Parathyroid adenoma (tissue), 2 donors: ENCODE measurements around the gene SHC2.
A peak's percentile ranks its signal among the peaks of the same experiment; 100 is the strongest.

ENCODE experiments used
- H2AFZ ChIP-seq: fragments of 300-600 bp; sonication (generic); one replicate; pipeline ENCODE4 v1.7.0; 2017; ENCODE audit warnings: antibody characterized with exemption, mild to moderate bottlenecking
- H3K27ac ChIP-seq: fragments of 300-600 bp; sonication (generic); one replicate; pipeline ENCODE4 v1.7.0; 2017
- H3K27me3 ChIP-seq: fragments of 300-600 bp; sonication (generic); one replicate; pipeline ENCODE4 v1.7.0; 2017; ENCODE audit warnings: low read length; ENCODE audit not compliant: control insufficient read depth, insufficient read depth
- H3K36me3 ChIP-seq: fragments of 300-600 bp; sonication (generic); one replicate; pipeline ENCODE4 v1.7.0; 2017; ENCODE audit warnings: low read length; ENCODE audit not compliant: control insufficient read depth, insufficient read depth
- H3K4me1 ChIP-seq: fragments of 300-600 bp; sonication (generic); one replicate; pipeline ENCODE4 v1.7.0; 2017; ENCODE audit warnings: control low read depth
- H3K4me2 ChIP-seq: fragments of 300-600 bp; sonication (generic); one replicate; pipeline ENCODE4 v1.7.0; 2017; ENCODE audit warnings: low read length
- H3K4me3 ChIP-seq: fragments of 300-600 bp; sonication (generic); one replicate; pipeline ENCODE4 v1.7.0; 2017; ENCODE audit warnings: low read depth, low read length
- H3K79me2 ChIP-seq: fragments of 300-600 bp; sonication (generic); one replicate; pipeline ENCODE4 v1.7.0; 2017; ENCODE audit warnings: control low read depth
- H3K9ac ChIP-seq: fragments of 300-600 bp; sonication (generic); one replicate; pipeline ENCODE4 v1.7.0; 2017; ENCODE audit warnings: mild to moderate bottlenecking
- H3K9me3 ChIP-seq: fragments of 300-600 bp; sonication (generic); one replicate; pipeline ENCODE4 v1.7.0; 2017; ENCODE audit warnings: low read length; ENCODE audit not compliant: control insufficient read depth
- CTCF ChIP-seq: fragments of 300-600 bp; sonication (generic); IDR thresholded peaks from one replicate; pipeline ENCODE4 v1.7.0; 2017; ENCODE audit warnings: antibody characterized with exemption, mild to moderate bottlenecking
- donor health status: primary hyperparathyroidism.

The SHC2 gene

DNA sequence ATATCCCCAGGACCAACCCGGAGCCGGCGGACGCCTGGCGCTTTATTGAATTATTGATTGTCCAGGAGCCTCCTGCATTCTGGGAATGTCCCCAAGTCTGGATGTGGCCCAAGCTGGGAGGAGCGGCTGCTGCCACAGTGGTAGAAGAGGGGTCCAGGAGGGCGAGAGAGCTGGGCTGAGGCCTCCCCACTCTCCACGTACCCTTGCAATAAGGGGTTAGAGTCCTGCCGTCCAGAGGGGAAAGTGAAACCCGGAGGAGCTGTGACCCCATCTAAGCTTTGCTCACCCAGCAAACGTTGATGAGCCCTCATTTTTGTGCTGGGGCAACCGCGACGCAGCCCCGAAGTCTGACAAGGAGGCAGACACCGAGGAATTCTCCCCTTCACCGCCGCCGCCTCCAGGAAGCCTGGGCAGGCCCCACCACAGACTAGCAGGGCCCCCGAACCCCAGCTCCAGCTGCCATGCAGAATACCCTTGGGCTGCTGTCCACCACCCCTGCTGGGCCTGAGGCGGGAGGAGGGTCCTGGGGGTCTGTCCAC is 50.5 kb downstream of the SHC2 start:
- no peaks in the 10 kb centered on the region for H3K27me3 ChIP-seq

GRCh38 chr19:409516-410242 is 51.2 kb downstream of the SHC2 start:
- no peaks in the 10 kb centered on the region for H3K27me3 ChIP-seq
- no peak overlapping the region for H3K27ac ChIP-seq
- H3K79me2 ChIP-seq: no peaks in the 10 kb centered on the region
- peaks cover 3% of the 10 kb centered on the region for H3K4me1 ChIP-seq
- TF ChIP-seq CTCF: no peak
- H3K9ac ChIP-seq: no peak overlapping the region
- H3K4me3 ChIP-seq: peak overlapping the region; percentile 22
- H3K4me2 ChIP-seq: peak overlapping the region; percentile 57
- H3K36me3 ChIP-seq: no peaks in the 10 kb centered on the region
- H3K9me3 ChIP-seq: no peaks in the 10 kb centered on the region
- H2AFZ ChIP-seq: peak overlapping the region; percentile 38

More for the DNA sequence above, 50.5 kb downstream of the SHC2 start:
- Histone ChIP-seq H3K9me3 (no peaks in the 10 kb centered on the region), H3K79me2 (no peaks in the 10 kb centered on the region), H3K9ac (no peak overlapping the region), H3K4me1 (peaks cover 3% of the 10 kb centered on the region), H2AFZ (no peak overlapping the region), H3K27ac (no peak overlapping the region), H3K36me3 (no peaks in the 10 kb centered on the region), H3K4me2 (no peak overlapping the region), H3K4me3 (no peak overlapping the region)
- TF ChIP-seq CTCF: no peak

DNA sequence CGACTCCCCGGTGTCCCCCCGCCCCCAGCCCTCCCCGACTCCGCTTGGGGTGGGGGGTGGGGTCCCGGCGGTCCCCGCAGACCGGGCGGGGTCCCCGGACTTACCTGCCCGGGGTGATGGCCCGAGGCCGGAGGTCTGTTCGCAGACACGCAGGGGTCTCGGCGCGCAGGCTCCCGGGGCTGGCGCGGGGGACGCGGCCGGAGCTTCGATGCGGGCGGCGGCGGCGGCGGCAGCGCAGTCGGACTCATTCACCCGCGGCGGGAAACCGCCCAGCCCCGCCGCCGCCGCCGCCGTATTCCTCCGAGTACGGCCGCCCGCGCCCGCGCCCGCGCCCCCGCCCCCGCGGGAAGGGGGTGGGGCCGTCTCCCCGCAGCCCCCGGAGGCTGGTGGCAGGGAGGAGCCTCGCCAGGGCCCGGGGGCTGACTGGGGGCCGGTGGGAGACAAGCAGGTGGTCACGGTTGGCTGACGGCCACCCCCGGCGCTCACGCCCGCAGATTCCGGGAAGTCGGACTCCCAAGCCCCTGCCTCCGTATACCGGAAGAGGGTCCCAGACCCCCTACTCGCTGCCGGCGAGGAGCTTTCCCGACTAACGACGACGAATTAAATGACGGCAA is 51.8 kb downstream of the SHC2 start, which contains the start of gene C2CD4C:
Gene C2CD4C (minus strand): TSS at position 246 of the 614 bp plus-strand sequence. CDS start 786 bp downstream, outside the sequence.
- H3K9ac ChIP-seq: no peak within 1 kb of the TSS
- no peaks in the 10 kb centered on the region for H3K27me3 ChIP-seq
- H3K4me2 ChIP-seq: peak within 1 kb of the TSS; percentile 57
- no peaks in the 10 kb centered on the region for H3K36me3 ChIP-seq
- H3K4me3 ChIP-seq: peak within 1 kb of the TSS; percentile 22
- peaks cover 3% of the 10 kb centered on the region for H3K4me1 ChIP-seq
- no peak within 1 kb of the TSS for H3K27ac ChIP-seq
- H3K9me3 ChIP-seq: no peaks in the 10 kb centered on the region
- H2AFZ ChIP-seq: peak within 1 kb of the TSS; percentile 46
- TF ChIP-seq CTCF: no peak
- no peaks in the 10 kb centered on the region for H3K79me2 ChIP-seq

DNA sequence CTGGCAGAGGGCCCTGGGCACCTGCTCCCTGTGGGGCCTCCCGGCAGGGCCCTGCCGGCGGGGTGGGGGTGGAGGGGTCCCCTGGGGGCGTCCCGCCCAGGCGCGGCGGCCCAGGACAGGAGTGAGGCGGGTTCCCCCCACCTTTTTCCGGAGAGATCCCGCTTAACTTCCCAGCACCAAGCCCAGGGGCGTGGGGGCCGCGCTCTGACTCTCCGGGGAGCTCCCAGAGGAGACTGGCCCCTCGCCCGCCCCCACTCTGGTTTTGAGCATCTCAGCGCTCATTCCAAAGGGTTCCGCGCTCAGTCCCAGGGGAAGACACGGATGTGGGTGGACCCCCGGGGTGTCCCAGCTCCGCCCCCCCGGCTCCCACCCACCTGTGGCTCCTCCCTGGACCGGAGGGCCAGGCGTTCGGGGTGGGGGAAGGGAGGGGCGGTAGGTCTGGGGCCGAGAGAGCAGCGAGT is 52.4 kb downstream of the SHC2 start:
- Histone ChIP-seq H3K4me2 (peak overlapping the region; percentile 57), H3K9ac (no peak overlapping the region), H3K27me3 (no peaks in the 10 kb centered on the region), H2AFZ (peak overlapping the region; percentile 46), H3K4me1 (peaks cover 3% of the 10 kb centered on the region), H3K27ac (no peak overlapping the region), H3K36me3 (no peaks in the 10 kb centered on the region), H3K79me2 (no peaks in the 10 kb centered on the region), H3K4me3 (no peak overlapping the region), H3K9me3 (no peaks in the 10 kb centered on the region)
- TF ChIP-seq CTCF: no peak
